Measurements from ENCODE around the gene CRYL1. TPM values are rescaled to one million over a fixed set of nuclear protein-coding genes. Genes with fewer than 3 reads are reported as not detected.

CRYL1 gene
- total and polyA plus RNA-seq, 2 of the 8 experiments (the other 6 are each of a cell fraction or from before 2014, with no cell fraction given), result 1.9 to 6.4 TPM

GRCh38 chr13:20546556-20546955 lies 20.9 kb upstream of the CRYL1 start:
- POLR2A ChIA-PET (ENCODE audit: partially characterized antibody), result no interaction called here

More at GRCh38 chr13:20546556-20546955, 20.9 kb upstream of the CRYL1 start:
- Histone ChIP-seq H3K79me2 (ENCODE audit: control insufficient read depth in 1 of 2, insufficient read depth in 2 of 2, low read length in 2 of 2) (no peaks in the 10 kb centered on the region), H2BK12ac (ENCODE audit: low read depth, low read length) (no peak overlapping the region), H3K4me1 (replicated peaks in 1 of 4; ENCODE audit: control insufficient read depth in 3 of 4, insufficient read depth in 4 of 4, low read length in 3 of 4) (peaks cover 0 to 3% (median 1%) of the 10 kb centered on the region in 4 experiments; a peak in 2 of 7 replicates), H2BK120ac (replicated peaks; ENCODE audit: low read depth, low read length) (no peak overlapping the region), H2BK15ac (ENCODE audit: low read length) (no peak overlapping the region), H2AFZ (ENCODE audit: low read length) (no peak overlapping the region), H3K27ac (ENCODE audit: low read depth, low read length) (no peak overlapping the region), H4K91ac (replicated peaks; ENCODE audit: insufficient read length, low read length) (no peak overlapping the region), H3K9ac (replicated peaks in 1 of 4; ENCODE audit: extremely low read depth in 1 of 4, low read depth in 3 of 4, low read length in 3 of 4) (no peak overlapping the region), H2BK20ac (ENCODE audit: low read length) (no peak overlapping the region), H3K23ac (ENCODE audit: insufficient read length) (no peak overlapping the region), H3K4ac (replicated peaks; ENCODE audit: insufficient read length, low read depth, low read length) (no peak overlapping the region), H2BK5ac (ENCODE audit: low read depth, low read length) (no peak overlapping the region), H2AK5ac (ENCODE audit: low read depth, low read length) (no peak overlapping the region), H3K79me1 (ENCODE audit: low read depth, low read length) (no peaks in the 10 kb centered on the region), H4K8ac (ENCODE audit: extremely low read depth, insufficient read depth, low read length) (no peak overlapping the region), H3K27me3 (replicated peaks in 1 of 4; ENCODE audit: control insufficient read depth in 3 of 4, extremely low read depth in 1 of 4, insufficient read depth in 3 of 4, low read length in 3 of 4) (no peaks in the 10 kb centered on the region), H3K23me2 (ENCODE audit: low read depth, low read length) (no peaks in the 10 kb centered on the region), H3K4me3 (ENCODE audit: extremely low read depth in 1 of 4, insufficient read depth in 2 of 4, low read depth in 3 of 4, low read length in 4 of 4) (no peak overlapping the region), H3K56ac (replicated peaks; ENCODE audit: insufficient read length, low read depth, low read length) (no peak overlapping the region), H3K36me3 (ENCODE audit: control insufficient read depth in 2 of 4, insufficient read depth in 4 of 4, low read length in 3 of 4) (no peaks in the 10 kb centered on the region), H3K4me2 (ENCODE audit: insufficient read depth in 1 of 2, low read depth in 2 of 2, low read length in 2 of 2) (no peak overlapping the region), H3K9me3 (ENCODE audit: insufficient read depth in 2 of 2, low read depth in 1 of 2, low read length in 1 of 2) (no peaks in the 10 kb centered on the region), H4K5ac (ENCODE audit: insufficient read length, low read depth, low read length) (no peak overlapping the region), H4K20me1 (replicated peaks in 1 of 2; ENCODE audit: control insufficient read depth in 1 of 2, insufficient read depth in 2 of 2, low read length in 2 of 2) (no peaks in the 10 kb centered on the region), H3K14ac (ENCODE audit: insufficient read length) (no peak overlapping the region), H3K18ac (ENCODE audit: extremely low read depth, low read length) (no peak overlapping the region)
- FAIRE-seq (no peak), DNase-seq (ENCODE audit: low read depth in 1 of 2, low spot score in 2 of 2) (no peak)
- CTCF ChIA-PET (ENCODE audit: partially characterized antibody), result no interaction called here
- 100% methylated on average over 1 of the region's 1 CpG; no CpG with 5 or more reads in 1 of the 2 experiments for WGBS, 2 experiments (ENCODE audit: extremely low coverage in 1 of 2, insufficient coverage in 1 of 2, insufficient read length in 1 of 2, insufficient replicate concordance in 2 of 2, low coverage in 1 of 2, low lambda C conversion rate in 2 of 2, missing lambda C conversion rate in 1 of 2)
- no peak for TF ChIP-seq CHD1 (IDR thresholded peaks at IDR 0.05; ENCODE audit: low read depth, low read length)
- no peak for TF ChIP-seq FOSL1 (IDR thresholded peaks at IDR 0.05; ENCODE audit: insufficient read depth, low read depth, low read length)
- TF ChIP-seq EZH2 (IDR thresholded peaks at IDR 0.05; ENCODE audit: low read depth, low read length, severe bottlenecking), result no peak
- no peak for TF ChIP-seq KDM4A (IDR thresholded peaks at IDR 0.05; ENCODE audit: low read depth, low read length, severe bottlenecking)
- TF ChIP-seq E2F6 (IDR thresholded peaks at IDR 0.05), result no peak
- no peak for TF ChIP-seq JUN (IDR thresholded peaks at IDR 0.05; ENCODE audit: low read depth, low read length)
- no peak for TF ChIP-seq MAFK (IDR thresholded peaks at IDR 0.05; ENCODE audit: low read depth, low read length)
- TF ChIP-seq JUND (IDR thresholded peaks at IDR 0.05; ENCODE audit: low read length), result no peak
- no peak for TF ChIP-seq YY1 (IDR thresholded peaks at IDR 0.05; ENCODE audit: low read depth, low read length)
- no peak for TF ChIP-seq SIN3A (conservative IDR thresholded peaks at IDR 0.05 in 1 of 2, IDR thresholded peaks at IDR 0.05 in 1 of 2; ENCODE audit: low read depth in 1 of 2, low read length in 2 of 2)
- TF ChIP-seq NANOG (IDR thresholded peaks at IDR 0.05; ENCODE audit: insufficient read depth, low read depth, low read length, poor library complexity, severe bottlenecking), result no peak
- TF ChIP-seq KDM1A (IDR thresholded peaks at IDR 0.05; ENCODE audit: borderline replicate concordance, low read length), result no peak
